Stimulated activated CD4-positive, alpha-beta T cell treated with anti-CD3 and anti-CD28 coated beads, Interleukin-15, amount 100 ng/mL, for 1 hour (primary cell): Measurements from ENCODE around the gene PLXNA4.

ENCODE experiments used
- DNase-seq, 2 donors: peaks; one replicate each; pipeline ENCODE4 v3.0.0-alpha.2; 2020; ENCODE audit warnings: low read depth in 1 of 2, low spot score in 1 of 2

Gene PLXNA4

DNA sequence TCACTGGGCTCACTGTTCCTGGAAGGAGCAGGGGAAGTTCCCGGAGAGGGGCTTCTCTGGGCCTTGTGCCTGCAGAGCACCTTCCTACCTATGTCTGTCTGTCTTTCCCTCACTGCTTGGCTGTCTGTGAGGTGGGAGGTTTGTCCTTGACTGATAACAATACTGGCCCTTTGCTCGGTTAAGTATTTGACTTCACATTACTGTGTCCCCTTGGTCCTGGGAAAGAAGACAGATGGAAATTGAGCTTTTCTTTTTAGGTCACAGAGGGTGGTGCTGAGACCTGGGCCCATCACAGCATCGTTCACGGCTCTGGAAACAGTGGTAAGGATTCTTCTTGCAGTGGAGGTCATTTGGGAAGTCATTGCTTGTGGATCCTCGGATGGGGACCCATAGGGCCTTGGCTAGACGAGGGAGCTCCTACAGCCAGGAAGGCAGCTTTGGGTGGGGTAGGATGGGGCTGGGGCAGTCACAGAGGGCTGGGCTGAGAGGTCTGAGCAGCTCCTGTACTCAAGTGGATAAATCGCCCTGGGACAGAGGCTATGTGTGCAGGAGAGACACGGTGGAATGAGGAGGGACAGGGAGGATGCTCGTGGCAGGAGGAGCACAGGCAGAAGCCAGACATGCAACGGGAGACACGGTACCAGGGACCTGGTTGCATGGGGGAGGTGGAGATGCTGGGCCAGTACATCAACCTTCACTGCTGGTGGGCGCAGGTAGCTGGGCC is 450.2 kb downstream of the PLXNA4 start:
- DNase-seq: no peak

DNA sequence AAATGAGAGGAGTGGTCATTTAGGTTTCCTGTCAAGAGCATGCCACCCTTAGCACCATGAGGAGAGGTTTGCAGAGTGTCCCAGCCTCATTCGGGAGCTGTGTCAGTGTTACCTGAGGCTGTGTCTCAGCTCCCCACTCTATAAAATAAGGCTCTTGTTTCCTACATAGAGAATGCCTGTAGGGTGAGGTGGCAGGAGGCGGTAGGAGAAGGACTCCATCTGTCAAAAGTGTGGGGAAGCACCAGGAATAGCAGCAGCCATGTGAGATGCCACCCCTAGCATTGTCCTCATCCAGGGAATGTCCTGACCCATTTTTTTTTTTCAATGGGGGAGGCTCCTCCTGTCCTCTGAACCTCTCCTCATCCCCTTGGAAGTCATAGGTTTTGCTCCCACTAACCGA is 451.2 kb downstream of the PLXNA4 start:
- DNase-seq: no peak

DNA sequence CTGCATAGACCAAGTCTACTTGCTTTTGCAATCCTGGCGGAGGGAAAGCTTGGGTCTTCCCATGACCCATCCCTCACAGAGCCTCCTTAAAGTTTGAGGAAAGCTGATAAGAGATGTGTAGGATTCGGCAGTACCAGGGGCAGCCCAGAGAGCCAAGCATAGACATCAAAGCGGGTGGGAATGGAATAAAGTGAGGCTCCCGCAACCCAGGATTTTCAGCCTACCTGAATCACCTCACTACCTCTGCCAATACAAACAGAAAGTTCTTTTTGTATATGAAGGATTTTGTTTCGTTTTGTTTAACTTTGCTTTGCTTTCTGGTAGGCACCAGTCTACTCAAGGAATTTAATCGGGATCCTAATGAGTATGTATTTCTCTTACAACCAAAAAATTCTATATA is 451.7 kb downstream of the PLXNA4 start:
- DNase-seq: no peak

DNA sequence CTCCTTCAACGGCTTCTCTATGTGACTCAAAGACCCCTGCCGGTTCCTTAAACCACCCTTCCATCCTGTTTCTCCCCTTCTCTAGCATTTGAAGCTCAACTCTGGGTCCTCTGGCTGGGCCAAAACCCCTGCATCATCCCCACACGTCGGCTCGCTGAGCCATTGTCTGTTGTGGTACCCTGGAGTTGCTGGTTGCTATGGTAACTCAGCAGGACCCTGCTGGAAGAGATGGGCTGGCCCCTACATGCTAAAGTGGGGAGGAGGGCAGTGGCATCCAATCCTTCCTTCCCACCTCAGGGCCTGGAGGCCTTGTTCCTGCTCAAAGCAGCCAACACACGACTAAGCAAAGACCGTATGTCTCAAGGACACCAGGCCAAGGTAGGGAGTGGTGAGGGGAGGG is 452.5 kb downstream of the PLXNA4 start:
- DNase-seq: no peak

DNA sequence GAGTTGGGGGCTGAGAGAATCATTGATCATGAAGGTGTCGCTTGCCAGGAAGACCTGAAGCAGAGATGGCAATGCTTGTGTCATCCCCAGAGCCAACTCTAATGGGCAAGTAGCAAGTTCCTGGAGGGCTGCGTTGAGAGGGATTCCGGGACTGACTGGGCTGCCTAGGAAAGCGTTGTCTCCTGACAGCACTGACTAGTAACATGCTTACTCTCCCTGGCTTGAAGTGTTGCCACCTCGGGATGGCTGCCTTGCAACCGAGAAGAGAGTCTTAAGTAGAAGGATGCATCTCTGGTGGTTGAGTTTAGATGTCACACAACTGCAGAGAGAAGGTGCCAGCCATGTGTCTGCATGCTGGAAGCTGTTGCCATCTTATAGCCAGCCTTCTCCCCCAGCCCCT is 453.4 kb downstream of the PLXNA4 start:
- DNase-seq: no peak

DNA sequence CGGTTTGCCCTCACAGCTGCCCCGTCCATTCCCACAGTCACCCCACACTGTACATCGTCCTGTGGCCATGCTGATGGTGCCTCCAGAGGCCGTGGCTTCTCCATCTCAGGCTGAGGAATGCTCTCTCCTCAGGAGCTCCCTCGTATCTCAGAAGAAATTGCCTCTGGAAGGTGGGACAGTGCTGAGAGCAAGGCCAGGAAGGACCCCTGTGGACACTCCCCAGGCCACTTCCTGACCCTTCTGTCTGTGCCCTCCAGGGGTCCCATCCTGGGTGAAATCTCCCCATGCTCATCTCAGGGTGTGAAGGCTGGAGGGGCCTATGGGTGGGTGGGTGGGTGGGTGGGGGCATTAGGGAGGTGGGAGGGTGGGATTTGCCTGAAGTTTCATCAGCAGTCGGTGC is 454.3 kb downstream of the PLXNA4 start:
- no peak for DNase-seq

DNA sequence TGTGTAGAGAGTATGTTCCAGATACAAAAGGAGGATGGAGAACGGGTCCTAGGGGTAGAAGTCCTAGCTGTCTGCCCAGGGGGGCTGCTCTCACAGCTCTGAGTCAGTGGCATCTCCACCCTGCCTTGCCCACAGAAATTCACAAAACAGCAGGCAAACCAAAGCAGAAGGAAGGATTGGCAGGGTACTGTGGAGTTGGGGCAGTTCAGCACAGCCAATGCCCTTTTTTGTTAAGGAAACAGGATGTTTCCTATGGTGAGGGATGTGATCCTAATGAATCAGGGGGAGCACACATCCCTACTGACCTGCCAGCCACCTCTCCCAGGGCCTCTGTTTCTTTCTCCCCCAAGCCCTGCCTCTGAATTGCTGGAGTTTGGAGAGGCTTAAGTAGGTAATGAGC is 457.6 kb downstream of the PLXNA4 start:
- DNase-seq: no peak

DNA sequence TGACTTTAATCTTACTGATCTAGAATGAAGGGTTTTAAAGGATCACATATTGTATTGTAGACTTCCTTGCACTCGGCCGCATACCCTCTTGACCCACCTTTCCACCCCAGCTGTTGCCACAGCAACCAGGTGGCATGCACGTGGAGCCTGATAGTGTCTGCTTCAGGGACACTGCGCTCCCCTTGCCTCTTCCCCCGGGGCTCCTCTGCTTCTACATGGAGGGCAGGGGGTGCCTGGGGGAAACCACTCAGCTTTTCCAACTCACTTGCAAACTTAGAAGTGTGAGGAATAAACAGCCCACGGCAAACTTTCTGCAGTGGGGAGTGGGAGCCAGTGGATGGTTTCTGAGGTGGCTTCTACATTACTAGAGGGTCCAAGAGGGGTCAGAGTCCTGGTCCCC is 458.6 kb downstream of the PLXNA4 start:
- no peak for DNase-seq

DNA sequence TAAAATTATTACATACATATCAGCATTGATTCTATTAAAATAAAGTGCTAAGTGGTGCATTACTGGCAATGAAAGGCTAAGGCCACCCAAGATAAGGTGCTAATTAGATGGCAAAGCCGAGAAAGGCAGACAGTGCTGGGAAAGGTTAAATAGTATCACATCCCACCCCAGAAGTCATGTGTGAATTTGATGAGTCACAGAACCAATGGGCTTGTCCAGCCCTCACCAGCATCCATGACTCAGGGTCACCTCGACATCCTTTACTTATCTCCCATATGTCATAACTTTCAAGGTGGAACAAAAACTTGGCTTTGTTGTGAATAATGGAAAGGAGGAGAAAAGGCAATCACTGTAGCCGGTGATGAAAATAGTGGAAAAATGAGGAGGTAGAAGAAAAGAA is 459.1 kb downstream of the PLXNA4 start:
- DNase-seq: no peak

DNA sequence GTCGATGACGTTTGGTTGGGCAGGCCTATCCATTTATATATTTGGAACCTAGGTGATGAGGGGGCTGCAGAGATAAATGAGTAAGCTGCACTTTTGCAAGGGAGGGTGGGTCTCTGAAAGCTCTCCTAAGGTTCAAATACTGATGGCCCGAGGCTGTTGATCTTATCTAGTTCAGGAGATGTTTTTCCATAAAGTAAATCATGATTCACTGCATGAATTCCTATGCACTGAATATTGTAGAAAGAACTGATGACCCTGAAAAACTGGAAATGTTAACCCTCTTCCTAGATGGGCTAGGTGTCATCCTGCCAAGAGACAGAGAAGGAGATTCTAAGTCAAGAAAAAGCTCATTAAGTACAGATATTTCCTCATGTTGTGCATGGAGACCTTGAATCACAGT is 459.9 kb downstream of the PLXNA4 start:
- DNase-seq: no peak

DNA sequence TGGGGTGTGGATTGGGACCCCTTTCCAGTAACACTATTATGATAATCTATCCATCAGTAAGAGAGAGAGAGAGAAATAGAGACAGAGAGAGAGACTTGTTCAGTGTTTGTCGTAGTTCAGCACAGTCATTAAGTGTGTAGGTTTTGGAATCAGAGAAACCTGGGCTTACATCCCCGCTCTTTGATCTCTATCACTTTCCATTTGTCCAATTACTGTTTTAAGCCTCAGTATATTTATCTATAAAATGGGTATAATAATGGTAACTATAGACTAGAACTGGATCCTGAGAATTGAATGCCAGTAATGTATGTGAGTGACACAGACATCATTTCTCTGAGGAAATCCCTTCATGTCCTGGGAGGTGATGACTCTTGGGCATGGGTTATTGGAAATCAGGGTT is 460.5 kb downstream of the PLXNA4 start:
- no peak for DNase-seq

DNA sequence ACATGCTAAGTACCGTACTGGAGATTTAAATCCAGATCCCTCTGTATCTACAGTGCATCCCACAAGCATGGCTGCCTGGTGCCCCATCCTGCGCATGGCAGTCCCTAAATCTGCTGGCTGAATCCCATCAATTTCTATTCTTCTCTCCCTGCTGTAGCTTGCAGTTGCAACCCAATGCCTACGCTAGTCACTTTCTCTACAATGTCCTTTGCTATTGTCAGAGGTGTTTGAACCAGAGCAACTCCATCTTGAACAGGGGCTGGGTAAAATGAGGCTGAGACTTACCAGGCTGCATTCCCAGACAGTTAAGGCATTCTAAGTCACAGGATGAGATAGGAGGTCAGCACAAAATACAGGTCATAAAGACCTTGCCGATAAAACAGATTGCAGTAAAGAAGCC is 461.2 kb downstream of the PLXNA4 start:
- no peak for DNase-seq

DNA sequence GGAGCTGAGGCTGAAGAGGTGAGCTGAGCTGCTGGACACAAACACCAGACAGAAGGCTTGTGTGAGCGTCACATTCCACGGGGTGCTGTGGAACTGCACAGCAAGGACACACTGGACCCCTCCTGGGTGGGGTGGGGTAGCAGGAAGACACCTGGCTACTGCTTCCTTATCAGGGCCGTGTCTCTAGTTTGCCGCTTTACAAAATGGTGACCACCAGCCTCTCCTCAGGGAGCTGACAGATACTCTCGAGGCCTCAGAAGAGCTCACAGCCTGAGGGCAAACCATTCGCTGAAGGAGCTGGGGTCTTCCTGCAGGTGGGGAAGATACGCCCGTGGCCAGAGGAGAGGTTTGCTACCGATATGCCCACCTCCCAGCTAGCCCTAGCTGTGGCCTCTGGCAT is 461.9 kb downstream of the PLXNA4 start:
- DNase-seq: no peak

DNA sequence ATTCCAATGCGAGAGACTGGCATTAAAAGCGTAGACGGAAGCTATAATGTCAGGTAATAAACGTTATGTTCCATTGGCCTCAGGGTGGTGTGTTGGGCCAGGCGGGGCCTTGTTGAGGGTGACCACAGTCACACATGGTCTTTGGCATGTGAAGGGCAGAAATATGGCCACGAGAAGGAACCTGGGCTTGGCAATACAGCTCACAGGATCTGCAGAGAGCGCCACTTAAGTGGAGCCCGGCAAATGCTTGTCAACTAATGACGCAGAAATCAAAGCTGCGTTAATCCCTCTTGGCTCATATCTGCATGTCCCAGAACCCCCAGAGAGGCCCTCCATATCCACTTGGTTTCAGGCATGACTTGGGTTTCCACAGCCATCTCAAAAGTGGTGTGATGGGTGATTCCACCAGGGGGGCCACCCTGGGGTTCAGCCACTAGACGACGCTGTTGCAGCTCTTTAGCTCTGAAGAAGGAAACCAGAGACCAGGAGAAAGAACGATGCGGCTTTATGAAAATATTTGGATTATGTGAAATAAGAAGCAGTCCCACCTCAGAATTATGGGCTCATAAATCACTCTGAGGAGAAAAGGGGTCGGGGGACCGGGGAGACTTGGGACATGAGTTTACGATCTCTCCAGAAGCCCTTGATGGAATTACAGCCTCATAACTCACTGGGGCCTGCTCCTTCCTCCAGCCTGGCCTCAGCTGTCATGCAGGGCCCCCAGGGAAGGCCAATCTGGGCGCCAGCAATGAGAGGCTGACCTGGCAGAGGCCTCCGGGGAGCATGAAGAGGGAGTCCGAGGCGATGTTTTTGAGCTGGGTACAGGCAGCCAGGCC is 462.5 kb downstream of the PLXNA4 start:
- no peak for DNase-seq

DNA sequence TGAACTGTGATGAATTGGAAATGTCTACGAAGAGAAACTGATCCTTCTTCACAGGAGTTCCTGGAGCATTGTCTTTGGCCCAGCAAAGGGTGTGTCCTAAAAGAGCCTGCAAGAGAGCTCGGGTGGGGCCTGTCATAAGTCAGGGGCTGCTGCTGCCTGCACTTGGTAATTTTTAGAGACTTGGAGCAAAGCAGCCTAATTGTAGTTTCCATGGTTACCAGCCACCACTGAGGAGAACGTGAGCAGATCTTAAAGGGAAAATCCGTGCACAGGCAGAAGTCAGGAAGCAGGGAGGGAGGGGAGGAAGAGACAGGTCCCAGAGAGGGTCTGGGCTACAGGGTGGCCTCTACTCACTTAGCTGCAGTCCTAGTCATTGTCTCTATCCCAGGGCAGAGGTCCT is 463.6 kb downstream of the PLXNA4 start:
- no peak for DNase-seq

DNA sequence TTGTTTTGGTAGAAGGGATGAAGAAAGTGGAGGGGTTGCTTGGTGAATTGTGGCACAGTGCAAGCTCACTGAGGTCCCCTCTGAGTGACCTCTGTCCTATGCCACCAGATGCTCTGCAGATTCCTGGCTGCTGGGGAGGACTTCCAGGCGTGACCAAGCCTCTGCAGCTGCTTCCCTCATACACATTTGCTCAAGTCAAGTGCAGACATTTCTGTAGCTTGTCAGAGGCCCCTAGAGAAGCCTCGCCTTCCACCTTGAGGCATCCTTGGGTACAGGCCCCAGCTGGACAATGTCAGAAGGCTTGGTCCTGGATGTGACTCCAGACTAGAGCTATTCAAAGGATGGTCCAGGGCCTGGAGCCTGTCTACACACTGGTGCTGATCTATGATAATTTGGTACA is 464.2 kb downstream of the PLXNA4 start:
- no peak for DNase-seq

DNA sequence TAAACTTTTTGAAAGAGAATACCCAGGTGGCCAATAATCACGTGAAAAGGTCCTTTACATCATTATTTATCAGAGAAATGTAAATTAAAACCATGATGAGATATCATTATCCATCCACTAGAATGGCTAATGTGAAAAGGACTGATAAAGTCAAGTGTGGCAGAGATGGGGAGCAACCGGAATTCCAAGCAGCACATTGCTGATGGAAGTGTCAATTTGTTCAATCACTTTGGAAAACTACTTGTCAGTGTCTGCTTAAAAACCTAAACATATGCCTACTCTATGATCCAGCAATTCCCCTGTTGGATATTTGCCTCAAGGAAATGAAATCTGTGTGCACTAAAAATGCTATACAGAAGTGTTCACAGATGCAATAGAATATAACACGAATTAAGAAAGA is 465.6 kb downstream of the PLXNA4 start:
- DNase-seq: no peak

DNA sequence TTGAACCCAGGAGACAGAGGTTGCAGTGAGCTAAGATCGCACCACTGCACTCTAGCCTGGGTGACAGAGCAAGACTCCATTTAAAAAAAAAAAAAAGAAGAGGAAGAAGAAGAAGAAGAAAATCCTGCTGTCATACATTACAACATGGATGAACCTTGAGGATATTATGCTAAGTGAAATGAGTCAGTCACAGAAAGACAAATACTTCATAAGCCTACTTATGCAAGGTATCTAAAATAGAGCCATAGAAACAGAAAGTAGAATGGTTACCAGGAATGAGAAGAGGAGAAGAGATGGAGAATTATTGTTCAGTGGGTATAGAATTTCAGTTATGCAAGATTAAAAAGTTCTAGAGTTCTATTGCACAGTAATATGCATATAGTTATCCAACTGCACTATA is 466.5 kb downstream of the PLXNA4 start:
- DNase-seq: no peak

DNA sequence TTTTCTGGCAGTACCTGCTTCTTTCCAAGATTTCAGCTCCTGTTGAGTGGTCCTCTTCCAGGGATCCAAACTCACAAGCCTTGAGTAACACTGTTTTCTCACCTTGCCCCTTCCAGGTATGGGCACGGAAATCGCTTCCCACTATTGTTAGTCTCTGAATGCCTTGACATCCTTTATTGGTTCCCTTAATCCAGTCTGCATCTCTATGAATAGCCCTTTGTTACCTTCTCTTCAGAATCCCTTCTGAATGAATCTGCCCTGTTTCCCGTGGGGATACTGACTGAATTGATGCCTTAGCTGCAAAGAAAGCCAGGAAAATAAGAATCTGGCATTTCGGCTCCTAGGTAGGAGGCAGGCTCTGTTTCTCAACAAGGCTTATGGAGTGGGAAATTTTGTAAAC is 467.7 kb downstream of the PLXNA4 start:
- no peak for DNase-seq

DNA sequence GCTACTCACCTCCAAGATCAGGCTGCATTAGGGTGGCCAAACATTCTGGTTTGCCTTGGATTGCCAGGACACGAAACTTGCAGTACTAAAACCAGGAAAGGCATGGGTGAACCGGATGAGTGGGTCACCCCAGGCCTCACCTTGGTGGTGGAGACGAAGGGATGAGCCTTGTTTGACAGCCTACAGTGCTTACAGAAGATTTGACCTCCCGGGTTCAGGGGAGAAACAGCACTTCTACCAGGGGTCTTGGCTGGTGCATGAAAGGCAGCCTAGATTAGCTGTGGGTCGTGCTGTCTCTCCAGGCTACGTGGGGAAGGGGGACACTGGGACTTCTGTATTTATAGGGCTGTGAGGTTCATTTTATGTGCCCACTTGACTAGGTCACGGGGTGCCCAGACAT is 469.8 kb downstream of the PLXNA4 start:
- no peak for DNase-seq

DNA sequence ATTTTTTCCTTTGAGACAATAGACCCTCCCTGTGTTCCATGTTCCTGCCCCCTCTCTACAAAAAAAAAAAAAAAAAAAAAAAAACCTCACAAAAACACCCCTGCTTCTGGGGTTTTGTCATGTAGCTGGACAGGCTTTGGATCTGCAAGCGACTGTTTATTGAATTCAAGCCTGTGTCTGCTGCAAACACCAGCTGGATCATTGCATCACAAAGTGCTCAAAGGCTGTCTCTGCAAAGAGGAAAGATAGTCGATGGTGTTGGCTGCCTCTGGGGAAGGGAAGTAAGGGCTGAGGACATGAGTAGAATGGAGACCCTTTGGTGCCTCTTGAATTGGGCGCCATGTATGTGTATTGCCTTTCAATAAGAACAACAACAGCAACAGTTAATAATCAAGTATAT is 471.2 kb downstream of the PLXNA4 start:
- no peak for DNase-seq

DNA sequence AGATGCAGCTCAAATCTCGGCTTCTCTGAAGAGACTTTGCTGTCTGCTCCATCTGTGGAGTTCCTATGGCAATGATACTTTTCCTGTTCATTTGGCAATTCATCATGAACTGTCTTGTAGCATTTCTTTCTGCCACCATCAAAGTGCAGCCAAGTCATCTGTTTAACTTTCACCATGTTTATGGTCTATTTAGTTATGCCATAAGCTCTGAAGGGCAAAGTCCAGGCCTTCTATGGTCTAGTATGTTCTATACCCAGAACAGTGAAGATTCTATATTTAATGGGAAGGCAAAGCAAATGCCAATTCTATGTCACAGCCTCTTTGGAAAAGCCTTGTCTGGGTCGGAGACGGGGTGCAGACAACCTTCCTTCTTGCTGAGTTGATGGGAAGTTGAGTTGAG is 472.6 kb downstream of the PLXNA4 start:
- DNase-seq: no peak

DNA sequence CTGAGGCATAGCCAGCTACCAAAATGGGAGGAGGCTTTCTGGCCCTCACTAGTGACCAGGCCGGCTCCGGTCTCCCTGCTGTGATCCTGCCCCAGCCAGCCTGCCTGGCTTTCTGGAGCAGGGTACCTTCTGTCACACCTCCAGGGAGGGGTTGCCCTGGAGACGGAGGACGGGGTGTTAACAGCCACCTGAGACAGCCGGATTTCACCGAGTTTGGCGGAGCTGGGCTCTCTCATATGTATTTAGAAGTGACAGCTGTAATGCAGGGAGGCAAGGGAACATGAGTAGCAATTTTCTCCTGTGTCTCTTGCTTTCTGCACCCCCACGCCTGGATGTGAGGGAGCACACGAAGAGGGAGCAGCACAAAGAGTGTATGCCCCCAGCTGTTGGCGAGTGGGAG is 473.3 kb downstream of the PLXNA4 start:
- DNase-seq: no peak
